ENCODE data around the gene GCLM.

The GCLM gene

GRCh38 chr1:93846206-93846991, 62.8 kb downstream of the GCLM start:
- DNase-seq, result peak; percentile 83

GRCh38 chr1:93845538-93846205, 63.6 kb downstream of the GCLM start:
- peak; percentile 93 for DNase-seq

- DNase-seq, result peak; percentile 82
Observed at GRCh38 chr1:93844262-93845045, 64.8 kb downstream of the GCLM start.

GRCh38 chr1:93842750-93843500, 66.3 kb downstream of the GCLM start:
- peak; percentile 74 for DNase-seq

- no peak for DNase-seq
Observed at GRCh38 chr1:93841771-93842170, 67.5 kb downstream of the GCLM start.

- DNase-seq, result no peak
Observed at GRCh38 chr1:93840956-93841482, 68.2 kb downstream of the GCLM start.

GRCh38 chr1:93839753-93840152, 69.5 kb downstream of the GCLM start:
- no peak for DNase-seq

- peak; percentile 83 for DNase-seq
Observed at GRCh38 chr1:93839307-93839706, 69.9 kb downstream of the GCLM start.

GRCh38 chr1:93837961-93838360, 71.3 kb downstream of the GCLM start:
- DNase-seq, result no peak

All from fibroblast of skin of abdomen (primary cell).